ENCODE results near the gene TRAPPC2.

Gene TRAPPC2

DNA sequence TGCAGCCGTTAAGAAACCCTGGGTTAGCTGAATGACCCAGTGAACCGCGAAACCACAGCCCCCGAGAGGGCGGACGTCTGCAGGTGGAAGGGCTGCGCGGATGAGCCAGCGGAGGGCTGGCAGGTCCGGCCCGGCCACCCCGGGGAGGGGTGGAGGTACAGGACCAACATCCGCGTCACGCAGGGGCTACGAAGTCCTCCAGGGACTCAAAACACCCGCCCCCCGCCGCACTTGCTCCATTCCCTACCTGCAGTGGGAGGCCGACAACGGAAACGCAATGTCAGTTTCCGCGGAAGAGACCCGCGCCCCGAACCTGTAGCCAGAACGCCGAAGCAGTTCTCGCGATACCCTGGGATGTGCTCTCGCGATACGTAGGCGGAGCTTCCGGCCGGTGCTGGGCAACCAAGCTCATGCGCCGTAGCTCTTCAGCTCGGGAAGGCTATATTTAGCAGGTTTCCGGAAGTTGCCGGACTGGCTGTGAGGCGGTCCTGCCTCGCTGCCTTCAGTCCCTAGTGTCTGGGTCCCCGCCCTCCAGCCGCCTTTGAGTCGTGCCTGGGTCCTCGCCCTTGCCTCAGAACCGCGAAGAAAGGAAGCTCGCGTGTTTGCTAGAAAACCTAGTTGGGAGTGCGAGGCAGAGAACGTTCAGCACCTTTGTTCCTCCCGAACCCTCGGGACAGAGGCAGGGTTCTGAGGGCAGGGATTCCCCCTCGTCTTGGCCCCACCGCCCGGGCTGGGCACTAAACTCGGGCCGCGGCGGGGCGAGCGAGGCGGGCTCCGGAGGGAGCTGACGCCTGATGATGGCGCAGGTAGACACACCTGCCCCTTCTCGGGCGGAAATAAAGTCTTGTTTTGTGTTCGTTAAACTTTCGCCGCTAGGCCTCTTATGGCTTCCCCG, at the start of gene TRAPPC2, which contains the start of gene OFD1:
Gene TRAPPC2 (minus strand): TSS at position 343 of the 895 bp plus-strand sequence. CDS start 14,657 bp downstream, outside the sequence.
Gene OFD1 (plus strand): TSS at position 471 of the 895 bp plus-strand sequence. CDS start 324 bp downstream, at position 795.
- H3K4me3 ChIP-seq (ENCODE audit: control insufficient read depth, low read depth, low read length) = peak within 1 kb of the TSS; percentile 92
- DNase-seq (ENCODE audit: low read depth) = peak; percentile 90
- TF ChIP-seq, protein P1, sequence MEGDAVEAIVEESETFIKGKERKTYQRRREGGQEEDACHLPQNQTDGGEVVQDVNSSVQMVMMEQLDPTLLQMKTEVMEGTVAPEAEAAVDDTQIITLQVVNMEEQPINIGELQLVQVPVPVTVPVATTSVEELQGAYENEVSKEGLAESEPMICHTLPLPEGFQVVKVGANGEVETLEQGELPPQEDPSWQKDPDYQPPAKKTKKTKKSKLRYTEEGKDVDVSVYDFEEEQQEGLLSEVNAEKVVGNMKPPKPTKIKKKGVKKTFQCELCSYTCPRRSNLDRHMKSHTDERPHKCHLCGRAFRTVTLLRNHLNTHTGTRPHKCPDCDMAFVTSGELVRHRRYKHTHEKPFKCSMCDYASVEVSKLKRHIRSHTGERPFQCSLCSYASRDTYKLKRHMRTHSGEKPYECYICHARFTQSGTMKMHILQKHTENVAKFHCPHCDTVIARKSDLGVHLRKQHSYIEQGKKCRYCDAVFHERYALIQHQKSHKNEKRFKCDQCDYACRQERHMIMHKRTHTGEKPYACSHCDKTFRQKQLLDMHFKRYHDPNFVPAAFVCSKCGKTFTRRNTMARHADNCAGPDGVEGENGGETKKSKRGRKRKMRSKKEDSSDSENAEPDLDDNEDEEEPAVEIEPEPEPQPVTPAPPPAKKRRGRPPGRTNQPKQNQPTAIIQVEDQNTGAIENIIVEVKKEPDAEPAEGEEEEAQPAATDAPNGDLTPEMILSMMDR (IDR thresholded peaks at IDR 0.05; ENCODE audit: control insufficient read depth, insufficient read depth, low read depth, low read length, missing control alignments) = no peak

DNA sequence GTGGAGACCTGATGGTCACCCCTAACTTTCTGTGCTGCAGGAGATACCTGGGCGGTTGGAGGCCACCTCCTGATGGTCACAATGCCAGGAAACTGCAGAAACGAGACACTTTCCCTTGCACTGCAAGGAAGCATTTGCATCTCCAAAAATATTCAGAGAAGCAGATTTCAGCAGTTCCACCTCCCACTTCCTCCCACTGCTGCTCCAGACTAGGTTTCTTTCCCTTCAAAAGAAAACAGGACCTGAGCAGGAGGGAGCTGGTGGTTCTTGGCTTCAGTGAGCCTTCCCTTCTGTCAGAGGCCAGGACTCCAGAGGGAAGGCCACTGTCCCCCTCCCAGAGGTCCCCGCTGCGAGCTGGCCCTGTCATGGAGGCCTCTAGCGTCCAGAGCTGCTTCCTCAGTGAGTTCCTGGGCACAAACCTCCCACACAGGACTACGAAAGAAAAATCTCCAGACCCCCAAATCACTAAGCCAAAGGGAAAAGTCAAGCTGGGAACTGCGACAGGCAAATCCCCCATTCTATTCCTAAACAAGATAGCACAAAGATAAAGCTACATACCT, 46.5 kb upstream of the TRAPPC2 start:
- TF ChIP-seq, protein P1 (IDR thresholded peaks at IDR 0.05; ENCODE audit: control insufficient read depth, insufficient read depth, low read depth, low read length, missing control alignments) = no peak
- H3K4me3 ChIP-seq (ENCODE audit: control insufficient read depth, low read depth, low read length) = no peak overlapping the region
- DNase-seq (ENCODE audit: low read depth) = no peak

GRCh38 chrX:13778916-13779315, 44.5 kb upstream of the TRAPPC2 start:
- no peak for DNase-seq (ENCODE audit: low read depth)
- TF ChIP-seq, protein P1 (IDR thresholded peaks at IDR 0.05; ENCODE audit: control insufficient read depth, insufficient read depth, low read depth, low read length, missing control alignments) = no peak
- no peak overlapping the region for H3K4me3 ChIP-seq (ENCODE audit: control insufficient read depth, low read depth, low read length)

DNA sequence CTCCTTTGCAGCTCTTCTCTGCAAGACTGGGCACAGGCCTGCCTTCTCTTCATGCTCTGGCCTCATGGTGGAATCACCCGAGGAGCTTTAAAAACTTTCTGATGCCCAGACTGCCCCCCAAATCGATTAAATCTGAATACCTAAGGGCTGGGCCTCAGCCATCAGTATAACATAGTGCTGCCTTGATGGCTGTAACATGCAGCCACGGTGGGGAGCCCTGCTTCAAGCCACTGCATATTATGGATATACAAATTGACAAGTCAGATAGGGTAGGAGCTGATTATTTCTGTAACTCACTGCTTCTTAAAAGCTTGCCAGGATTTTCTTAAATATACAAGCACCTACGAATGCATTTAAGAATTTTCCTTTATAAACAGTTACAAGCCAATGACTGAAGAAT, 42.0 kb upstream of the TRAPPC2 start:
- DNase-seq (ENCODE audit: low read depth) = no peak
- H3K4me3 ChIP-seq (ENCODE audit: control insufficient read depth, low read depth, low read length) = no peak overlapping the region
- TF ChIP-seq, protein P1 (IDR thresholded peaks at IDR 0.05; ENCODE audit: control insufficient read depth, insufficient read depth, low read depth, low read length, missing control alignments) = no peak

GRCh38 chrX:13775837-13776236, 41.4 kb upstream of the TRAPPC2 start:
- no peak overlapping the region for H3K4me3 ChIP-seq (ENCODE audit: control insufficient read depth, low read depth, low read length)
- DNase-seq (ENCODE audit: low read depth) = no peak
- TF ChIP-seq, protein P1 (IDR thresholded peaks at IDR 0.05; ENCODE audit: control insufficient read depth, insufficient read depth, low read depth, low read length, missing control alignments) = no peak

- H3K4me3 ChIP-seq (ENCODE audit: control insufficient read depth, low read depth, low read length) = no peak overlapping the region
- TF ChIP-seq, protein P1 (IDR thresholded peaks at IDR 0.05; ENCODE audit: control insufficient read depth, insufficient read depth, low read depth, low read length, missing control alignments) = no peak
- DNase-seq (ENCODE audit: low read depth) = no peak
Observed at GRCh38 chrX:13774696-13775095, 40.3 kb upstream of the TRAPPC2 start.
